ENCODE measurements around the gene NFYC. TPM values are rescaled to one million over a fixed set of nuclear protein-coding genes. Genes with fewer than 3 reads are reported as not detected.

Gene NFYC
- total RNA-seq, 2 experiments from 2014 or later: 71.1 to 91.2 TPM

GRCh38 chr1:40764981-40765380 lies 73.5 kb downstream of the NFYC start:
- H3K27ac Mint-ChIP-seq: peak overlapping the region; percentile 35
- H3K9me3 Mint-ChIP-seq (ENCODE audit: low read depth): no peaks in the 10 kb centered on the region
- no peak for ATAC-seq
- H3K27me3 Mint-ChIP-seq: no peaks in the 10 kb centered on the region
- CTCF ChIA-PET: interaction anchor here (0.9 to 3.5 kb wide), 8 partner anchors 9 to 426 kb away, joined by 3 to 47 read pairs (median 3); partner anchors contain the start of genes CITED4 and NFYC
- no peak overlapping the region for H3K4me3 Mint-ChIP-seq
- peaks cover 49% of the 10 kb centered on the region for H3K36me3 Mint-ChIP-seq
- DNase-seq: no peak
- peaks cover 44% of the 10 kb centered on the region for H3K4me1 Mint-ChIP-seq

GRCh38 chr1:40766017-40766416 lies 74.5 kb downstream of the NFYC start:
- no peaks in the 10 kb centered on the region for H3K27me3 Mint-ChIP-seq
- CTCF ChIA-PET: interaction anchor here (0.9 to 3.5 kb wide), 5 partner anchors 8 to 427 kb away, joined by 3 to 47 read pairs (median 4); no protein-coding TSS in a partner anchor
- ATAC-seq: no peak
- H3K4me3 Mint-ChIP-seq: no peak overlapping the region
- no peak for DNase-seq
- H3K4me1 Mint-ChIP-seq: peaks cover 51% of the 10 kb centered on the region
- peak overlapping the region; percentile 52 for H3K27ac Mint-ChIP-seq
- peaks cover 52% of the 10 kb centered on the region for H3K36me3 Mint-ChIP-seq
- H3K9me3 Mint-ChIP-seq (ENCODE audit: low read depth): no peaks in the 10 kb centered on the region

GRCh38 chr1:40766560-40766959 lies 75.1 kb downstream of the NFYC start:
- CTCF ChIA-PET: interaction anchor here (0.9 to 1.2 kb wide), 2 partner anchors 12 to 88 kb away, joined by 3 to 4 read pairs; no protein-coding TSS in a partner anchor
- Mint-ChIP-seq H3K27me3 (no peaks in the 10 kb centered on the region), H3K36me3 (peaks cover 50% of the 10 kb centered on the region), H3K4me3 (no peak overlapping the region), H3K27ac (peak overlapping the region; percentile 16), H3K9me3 (ENCODE audit: low read depth) (no peaks in the 10 kb centered on the region), H3K4me1 (peaks cover 50% of the 10 kb centered on the region)
- ATAC-seq (no peak), DNase-seq (no peak)

GRCh38 chr1:40768146-40768990 lies 76.9 kb downstream of the NFYC start:
- H3K27ac Mint-ChIP-seq: no peak overlapping the region
- CTCF ChIA-PET: interaction anchor here (1.1 kb wide), 1 partner anchor 81 kb away, joined by 4 read pairs; no protein-coding TSS in a partner anchor
- H3K36me3 Mint-ChIP-seq: peaks cover 47% of the 10 kb centered on the region
- no peaks in the 10 kb centered on the region for H3K9me3 Mint-ChIP-seq (ENCODE audit: low read depth)
- H3K27me3 Mint-ChIP-seq: no peaks in the 10 kb centered on the region
- H3K4me1 Mint-ChIP-seq: peaks cover 39% of the 10 kb centered on the region
- no peak for ATAC-seq
- DNase-seq: no peak
- no peak overlapping the region for H3K4me3 Mint-ChIP-seq

GRCh38 chr1:40769815-40770214 lies 78.3 kb downstream of the NFYC start:
- Mint-ChIP-seq H3K27me3 (no peaks in the 10 kb centered on the region), H3K9me3 (ENCODE audit: low read depth) (no peaks in the 10 kb centered on the region), H3K4me1 (peaks cover 32% of the 10 kb centered on the region), H3K36me3 (peaks cover 47% of the 10 kb centered on the region), H3K27ac (peak overlapping the region; percentile 10), H3K4me3 (no peak overlapping the region)
- CTCF ChIA-PET: interaction anchor here (0.8 to 8.7 kb wide), 7 partner anchors 13 to 181 kb away, joined by 3 to 96 read pairs (median 3); no protein-coding TSS in a partner anchor
- DNase-seq: no peak
- ATAC-seq: no peak

GRCh38 chr1:40770296-40771070 lies 79.0 kb downstream of the NFYC start:
- Mint-ChIP-seq H3K27ac (peak overlapping the region; percentile 10), H3K36me3 (peaks cover 45% of the 10 kb centered on the region), H3K4me1 (peaks cover 27% of the 10 kb centered on the region), H3K4me3 (no peak overlapping the region), H3K27me3 (no peaks in the 10 kb centered on the region), H3K9me3 (ENCODE audit: low read depth) (no peaks in the 10 kb centered on the region)
- CTCF ChIA-PET: interaction anchor here (0.8 to 9.9 kb wide), 9 partner anchors 14 to 180 kb away, joined by 3 to 228 read pairs (median 5); no protein-coding TSS in a partner anchor
- no peak for DNase-seq
- no peak for ATAC-seq

- H3K9me3 Mint-ChIP-seq (ENCODE audit: low read depth): peaks cover under 1% of the 10 kb centered on the region
- H3K27ac Mint-ChIP-seq: peak overlapping the region; percentile 38
- no peaks in the 10 kb centered on the region for H3K27me3 Mint-ChIP-seq
- no peak overlapping the region for H3K4me3 Mint-ChIP-seq
- peaks cover 24% of the 10 kb centered on the region for H3K4me1 Mint-ChIP-seq
- CTCF ChIA-PET: interaction anchor here (0.8 to 9.9 kb wide), 15 partner anchors 8 to 178 kb away, joined by 3 to 228 read pairs (median 4); partner anchors contain the start of gene NFYC
- ATAC-seq (no peak), DNase-seq (no peak)
- peaks cover 44% of the 10 kb centered on the region for H3K36me3 Mint-ChIP-seq
These were observed 80.8 kb downstream of the NFYC start for GRCh38 chr1:40772146-40772955.

GRCh38 chr1:40773748-40774265 lies 82.3 kb downstream of the NFYC start:
- Mint-ChIP-seq H3K9me3 (ENCODE audit: low read depth) (peaks cover 3% of the 10 kb centered on the region), H3K27ac (peak overlapping the region; percentile 56), H3K4me3 (no peak overlapping the region), H3K4me1 (peaks cover 28% of the 10 kb centered on the region), H3K27me3 (no peaks in the 10 kb centered on the region), H3K36me3 (peaks cover 44% of the 10 kb centered on the region)
- DNase-seq (no peak), ATAC-seq (no peak)
- CTCF ChIA-PET: interaction anchor here (0.6 to 9.9 kb wide), 40 partner anchors 9 to 192 kb away, joined by 3 to 228 read pairs (median 4); partner anchors contain the start of gene KCNQ4

- H3K4me3 Mint-ChIP-seq: no peak overlapping the region
- peak; percentile 79 for ATAC-seq
- H3K9me3 Mint-ChIP-seq (ENCODE audit: low read depth): peaks cover 3% of the 10 kb centered on the region
- H3K36me3 Mint-ChIP-seq: peaks cover 39% of the 10 kb centered on the region
- H3K27me3 Mint-ChIP-seq: no peaks in the 10 kb centered on the region
- peak overlapping the region; percentile 29 for H3K27ac Mint-ChIP-seq
- peaks cover 24% of the 10 kb centered on the region for H3K4me1 Mint-ChIP-seq
- CTCF ChIA-PET: interaction anchor here (0.6 to 9.9 kb wide), 47 partner anchors 9 to 192 kb away, joined by 3 to 228 read pairs (median 4); partner anchors contain the start of gene KCNQ4
- peak; percentile 75 for DNase-seq
These were observed 82.9 kb downstream of the NFYC start for GRCh38 chr1:40774266-40774998.

- peaks cover 32% of the 10 kb centered on the region for H3K36me3 Mint-ChIP-seq
- H3K4me3 Mint-ChIP-seq: no peak overlapping the region
- ATAC-seq: no peak
- peaks cover 3% of the 10 kb centered on the region for H3K9me3 Mint-ChIP-seq (ENCODE audit: low read depth)
- no peaks in the 10 kb centered on the region for H3K27me3 Mint-ChIP-seq
- CTCF ChIA-PET: interaction anchor here (0.7 to 9.9 kb wide), 6 partner anchors 11 to 560 kb away, joined by 3 to 228 read pairs (median 6); no protein-coding TSS in a partner anchor
- no peak overlapping the region for H3K27ac Mint-ChIP-seq
- no peak for DNase-seq
- H3K4me1 Mint-ChIP-seq: peaks cover 12% of the 10 kb centered on the region
These were observed 85.0 kb downstream of the NFYC start for GRCh38 chr1:40776236-40777072.

Data from activated CD8-positive, alpha-beta memory T cell treated with anti-CD3 and anti-CD28 coated beads, Interleukin-2, amount 10 ng/mL, durations not matched to agents 7 days and 5 days (primary cell).